Measurements from ENCODE around the gene OBP2B.

DNA sequence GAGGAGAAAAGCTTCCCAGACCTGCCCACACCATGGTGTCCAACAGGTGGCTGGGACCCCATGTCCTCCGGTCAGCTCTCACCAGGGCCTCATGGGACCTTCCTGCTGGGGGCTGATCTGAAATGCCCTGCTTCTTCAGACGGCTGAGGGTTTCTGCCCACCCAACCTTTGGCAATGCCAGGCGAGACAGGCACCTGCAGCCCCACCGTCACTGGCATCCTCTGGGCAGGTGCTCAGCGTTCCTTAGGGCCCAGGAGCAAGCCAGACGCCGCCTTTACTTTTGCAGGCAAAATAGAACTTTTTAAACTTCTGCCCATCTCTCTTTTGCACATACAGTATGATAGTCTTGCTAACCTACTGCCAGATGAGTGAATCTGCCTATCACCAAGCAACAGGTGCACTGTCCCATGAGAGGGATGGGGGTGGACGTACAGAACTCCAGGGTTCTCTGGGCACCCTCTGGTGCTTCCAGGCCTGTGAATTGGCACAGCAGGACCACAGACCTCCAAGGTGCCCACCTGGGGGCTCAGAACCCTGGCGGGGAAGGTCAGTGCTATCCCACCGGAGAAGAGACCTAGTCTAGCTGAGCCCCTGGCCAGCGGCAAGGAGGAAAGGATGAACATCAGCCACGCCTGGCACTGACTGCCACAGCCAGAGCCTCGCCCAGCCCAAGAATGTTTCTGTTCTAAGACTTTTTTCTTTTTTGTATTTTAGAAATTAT is 7.5 kb downstream of the OBP2B start:
- no peak for TF ChIP-seq PRPF4 (IDR thresholded peaks at IDR 0.05; ENCODE audit: insufficient read depth, low read depth, low read length, poor library complexity, severe bottlenecking)
- TF ChIP-seq MYBL2 (IDR thresholded peaks at IDR 0.05; ENCODE audit: low read depth), result no peak
- TF ChIP-seq MYBL2 (CRISPR knock-in tag; IDR thresholded peaks at IDR 0.05; ENCODE audit: borderline replicate concordance), result no peak

Measured in K562 (cell line).